ENCODE results near the gene CFHR4. TPM values are rescaled to one million over a fixed set of nuclear protein-coding genes. Genes with fewer than 3 reads are reported as not detected.

The CFHR4 gene
- total RNA-seq, 1 experiment from 2014 or later: not detected

- Histone ChIP-seq H3K4me3 (ENCODE audit: low read depth, low read length) (no peak overlapping the region), H3K4me1 (no peaks in the 10 kb centered on the region), H3K27me3 (replicated peaks; ENCODE audit: control insufficient read depth, insufficient read depth, low read length) (no peaks in the 10 kb centered on the region), H3K9me3 (no peaks in the 10 kb centered on the region), H3K36me3 (ENCODE audit: control insufficient read depth, insufficient read depth, low read length) (no peaks in the 10 kb centered on the region)
- no peak overlapping the region for H3K27ac Mint-ChIP-seq (ENCODE audit: unreplicated experiment)
- ChIA-PET CTCF (no interaction called here), POLR2A (no interaction called here)
- H3K9me3 Mint-ChIP-seq (ENCODE audit: unreplicated experiment): peaks cover 11% of the 10 kb centered on the region
- TF ChIP-seq, protein P1, sequence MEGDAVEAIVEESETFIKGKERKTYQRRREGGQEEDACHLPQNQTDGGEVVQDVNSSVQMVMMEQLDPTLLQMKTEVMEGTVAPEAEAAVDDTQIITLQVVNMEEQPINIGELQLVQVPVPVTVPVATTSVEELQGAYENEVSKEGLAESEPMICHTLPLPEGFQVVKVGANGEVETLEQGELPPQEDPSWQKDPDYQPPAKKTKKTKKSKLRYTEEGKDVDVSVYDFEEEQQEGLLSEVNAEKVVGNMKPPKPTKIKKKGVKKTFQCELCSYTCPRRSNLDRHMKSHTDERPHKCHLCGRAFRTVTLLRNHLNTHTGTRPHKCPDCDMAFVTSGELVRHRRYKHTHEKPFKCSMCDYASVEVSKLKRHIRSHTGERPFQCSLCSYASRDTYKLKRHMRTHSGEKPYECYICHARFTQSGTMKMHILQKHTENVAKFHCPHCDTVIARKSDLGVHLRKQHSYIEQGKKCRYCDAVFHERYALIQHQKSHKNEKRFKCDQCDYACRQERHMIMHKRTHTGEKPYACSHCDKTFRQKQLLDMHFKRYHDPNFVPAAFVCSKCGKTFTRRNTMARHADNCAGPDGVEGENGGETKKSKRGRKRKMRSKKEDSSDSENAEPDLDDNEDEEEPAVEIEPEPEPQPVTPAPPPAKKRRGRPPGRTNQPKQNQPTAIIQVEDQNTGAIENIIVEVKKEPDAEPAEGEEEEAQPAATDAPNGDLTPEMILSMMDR (IDR thresholded peaks at IDR 0.05; ENCODE audit: insufficient read depth in 1 of 2, low read depth in 1 of 2, low read length in 1 of 2, severe bottlenecking in 1 of 2, unreplicated experiment in 1 of 2): no peak
- intact Hi-C loops (cut with micrococcal nuclease; ENCODE audit: unreplicated experiment): no loop called here
- BruUV-seq (replicated peaks): no TSS peak
- no peak for DNase-seq
- H3K36me3 Mint-ChIP-seq (ENCODE audit: insufficient read depth, unreplicated experiment): no peaks in the 10 kb centered on the region
- no peak overlapping the region for H3K4me3 Mint-ChIP-seq (ENCODE audit: unreplicated experiment)
- no peaks in the 10 kb centered on the region for H3K27me3 Mint-ChIP-seq (ENCODE audit: insufficient read depth, unreplicated experiment)
- H3K4me1 Mint-ChIP-seq (ENCODE audit: low read depth, unreplicated experiment): no peaks in the 10 kb centered on the region
Observed at GRCh38 chr1:196954778-196955177, 66.9 kb downstream of the CFHR4 start.

- BruUV-seq (replicated peaks): no TSS peak
- no peak overlapping the region for H3K27ac Mint-ChIP-seq (ENCODE audit: unreplicated experiment)
Observed at GRCh38 chr1:196955926-196956325, 68.1 kb downstream of the CFHR4 start.

DNA sequence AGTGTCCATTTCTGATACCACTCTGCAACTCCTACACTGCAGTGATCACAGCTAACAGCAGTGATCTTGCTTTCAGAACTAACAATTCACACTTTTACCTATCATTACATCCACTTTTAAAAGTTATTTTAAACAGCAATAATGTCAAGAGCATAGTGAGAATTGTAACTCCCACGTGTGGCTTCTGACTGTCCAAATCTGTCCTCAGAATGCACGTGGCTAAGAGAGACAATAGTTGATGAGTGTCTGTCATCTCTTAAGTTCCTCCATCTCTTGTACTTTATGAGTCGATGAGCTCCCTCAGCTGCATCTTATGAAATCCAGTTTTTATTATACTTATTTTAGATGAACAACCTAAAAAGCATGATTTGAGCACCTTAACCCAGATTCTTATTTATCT, 73.0 kb downstream of the CFHR4 start:
- Mint-ChIP-seq H3K27me3 (ENCODE audit: insufficient read depth, unreplicated experiment) (no peaks in the 10 kb centered on the region), H3K9me3 (ENCODE audit: unreplicated experiment) (no peaks in the 10 kb centered on the region), H3K4me1 (ENCODE audit: low read depth, unreplicated experiment) (no peaks in the 10 kb centered on the region), H3K36me3 (ENCODE audit: insufficient read depth, unreplicated experiment) (no peaks in the 10 kb centered on the region), H3K27ac (ENCODE audit: unreplicated experiment) (no peak overlapping the region), H3K4me3 (ENCODE audit: unreplicated experiment) (no peak overlapping the region)
- ChIA-PET POLR2A (no interaction called here), CTCF (no interaction called here)
- intact Hi-C loops (cut with micrococcal nuclease; ENCODE audit: unreplicated experiment): no loop called here
- TF ChIP-seq, protein P1 (IDR thresholded peaks at IDR 0.05; ENCODE audit: insufficient read depth in 1 of 2, low read depth in 1 of 2, low read length in 1 of 2, severe bottlenecking in 1 of 2, unreplicated experiment in 1 of 2): no peak
- Histone ChIP-seq H3K36me3 (ENCODE audit: control insufficient read depth, insufficient read depth, low read length) (no peaks in the 10 kb centered on the region), H3K4me3 (ENCODE audit: low read depth, low read length) (no peak overlapping the region), H3K4me1 (no peaks in the 10 kb centered on the region), H3K9me3 (no peaks in the 10 kb centered on the region), H3K27me3 (replicated peaks; ENCODE audit: control insufficient read depth, insufficient read depth, low read length) (no peaks in the 10 kb centered on the region)
- DNase-seq: no peak
- BruUV-seq (replicated peaks): no TSS peak

More at GRCh38 chr1:196955926-196956325, 68.1 kb downstream of the CFHR4 start:
- H3K4me1 Mint-ChIP-seq (ENCODE audit: low read depth, unreplicated experiment): no peaks in the 10 kb centered on the region
- no peaks in the 10 kb centered on the region for H3K27me3 Mint-ChIP-seq (ENCODE audit: insufficient read depth, unreplicated experiment)
- ChIA-PET POLR2A (no interaction called here), CTCF (no interaction called here)
- H3K9me3 ChIP-seq: no peaks in the 10 kb centered on the region
- H3K9me3 Mint-ChIP-seq (ENCODE audit: unreplicated experiment): peaks cover 11% of the 10 kb centered on the region
- intact Hi-C loops (cut with micrococcal nuclease; ENCODE audit: unreplicated experiment): no loop called here
- H3K4me3 ChIP-seq (ENCODE audit: low read depth, low read length): no peak overlapping the region
- no peaks in the 10 kb centered on the region for H3K36me3 Mint-ChIP-seq (ENCODE audit: insufficient read depth, unreplicated experiment)
- DNase-seq: no peak
- H3K36me3 ChIP-seq (ENCODE audit: control insufficient read depth, insufficient read depth, low read length): no peaks in the 10 kb centered on the region
- H3K4me3 Mint-ChIP-seq (ENCODE audit: unreplicated experiment): no peak overlapping the region
- TF ChIP-seq, protein P1 (IDR thresholded peaks at IDR 0.05; ENCODE audit: insufficient read depth in 1 of 2, low read depth in 1 of 2, low read length in 1 of 2, severe bottlenecking in 1 of 2, unreplicated experiment in 1 of 2): no peak
- no peaks in the 10 kb centered on the region for H3K27me3 ChIP-seq (replicated peaks; ENCODE audit: control insufficient read depth, insufficient read depth, low read length)
- H3K4me1 ChIP-seq: no peaks in the 10 kb centered on the region

Other genes with a start within 250 kb of the CFHR4 start
- not detected in 2 replicates for gene CFH, start 236.0 kb upstream of the CFHR4 start, total RNA-seq (2022)
- gene CFHR3, start 113.2 kb upstream of the CFHR4 start, total RNA-seq (2022): not detected in 2 replicates
- gene CFHR1, start 68.3 kb upstream of the CFHR4 start, total RNA-seq (2022): not detected in 2 replicates
- not detected in 2 replicates for gene CFHR2, start 55.7 kb downstream of the CFHR4 start, total RNA-seq (2022)
- not detected in 2 replicates for gene CFHR5, start 89.5 kb downstream of the CFHR4 start, total RNA-seq (2022)
- gene F13B, start 179.2 kb downstream of the CFHR4 start, total RNA-seq (2022): 0.39 TPM in 1 of 2 replicates, not detected in the other